ENCODE data around the gene KPNA5.

KPNA5 gene

GRCh38 chr6:116766506-116767176 lies 85.6 kb downstream of the KPNA5 start:
- no peaks in the 10 kb centered on the region for H3K36me3 ChIP-seq (ENCODE audit: control insufficient read depth in 1 of 2, insufficient read depth in 2 of 2, low read depth in 1 of 2, low read length in 2 of 2)
- H4K8ac ChIP-seq (ENCODE audit: low read length): no peak overlapping the region
- H2BK120ac ChIP-seq (ENCODE audit: low read depth, low read length): no peak overlapping the region
- H3K4ac ChIP-seq (ENCODE audit: low read depth in 1 of 2, low read length in 2 of 2): no peak overlapping the region
- no peaks in the 10 kb centered on the region for H3K79me1 ChIP-seq (replicated peaks; ENCODE audit: low read length, poor library complexity, severe bottlenecking)
- H2AK5ac ChIP-seq (ENCODE audit: low read length, severe bottlenecking): no peak overlapping the region
- no peak overlapping the region for H3K23ac ChIP-seq (ENCODE audit: low read length in 2 of 2)
- no peak overlapping the region for H3K18ac ChIP-seq (ENCODE audit: low read depth in 1 of 2, low read length in 2 of 2)
- no peak for DNase-seq
- no peak overlapping the region for H2BK5ac ChIP-seq (ENCODE audit: low read depth, low read length, poor library complexity, severe bottlenecking)
- no peak overlapping the region for H2AFZ ChIP-seq (ENCODE audit: low read depth, low read length)
- no peak overlapping the region for H2BK12ac ChIP-seq (ENCODE audit: low read length in 2 of 2)
- H3K27me3 ChIP-seq (ENCODE audit: control insufficient read depth in 1 of 2, insufficient read depth in 1 of 2, low read length in 2 of 2): peaks cover 13 to 17% of the 10 kb centered on the region in 2 experiments
- H3K14ac ChIP-seq (ENCODE audit: low read length in 2 of 2): no peak overlapping the region
- H2BK15ac ChIP-seq (ENCODE audit: low read depth, poor library complexity, severe bottlenecking): no peak overlapping the region
- no peaks in the 10 kb centered on the region for H3K9me3 ChIP-seq (ENCODE audit: control insufficient read depth, low read length)
- no peak overlapping the region for H3K4me3 ChIP-seq (ENCODE audit: insufficient read depth in 1 of 2, low read depth in 1 of 2, low read length in 2 of 2)
- no peak overlapping the region for H3K9ac ChIP-seq (ENCODE audit: low read length)
- no peak overlapping the region for H3K4me2 ChIP-seq (ENCODE audit: low read length, poor library complexity, severe bottlenecking)
- no peak overlapping the region for H3K27ac ChIP-seq (ENCODE audit: low read length, poor library complexity, severe bottlenecking)
- no peak overlapping the region for H4K91ac ChIP-seq (ENCODE audit: low read length)
- WGBS: 60% methylated on average over 5 of the region's 5 CpGs
- H3K4me1 ChIP-seq (ENCODE audit: control insufficient read depth, insufficient read depth, low read depth, low read length): peaks cover 12% of the 10 kb centered on the region

GRCh38 chr6:116767715-116768114 lies 86.7 kb downstream of the KPNA5 start:
- Histone ChIP-seq H2BK5ac (ENCODE audit: low read depth, low read length, poor library complexity, severe bottlenecking) (no peak overlapping the region), H2AK5ac (ENCODE audit: low read length, severe bottlenecking) (no peak overlapping the region), H2BK15ac (ENCODE audit: low read depth, poor library complexity, severe bottlenecking) (no peak overlapping the region), H3K14ac (ENCODE audit: low read length in 2 of 2) (no peak overlapping the region), H3K4me1 (ENCODE audit: control insufficient read depth, insufficient read depth, low read depth, low read length) (peaks cover 12% of the 10 kb centered on the region), H4K8ac (ENCODE audit: low read length) (no peak overlapping the region), H3K9me3 (ENCODE audit: control insufficient read depth, low read length) (no peaks in the 10 kb centered on the region), H3K79me1 (replicated peaks; ENCODE audit: low read length, poor library complexity, severe bottlenecking) (no peaks in the 10 kb centered on the region), H3K18ac (ENCODE audit: low read depth in 1 of 2, low read length in 2 of 2) (no peak overlapping the region), H2BK12ac (ENCODE audit: low read length in 2 of 2) (no peak overlapping the region), H3K27me3 (ENCODE audit: control insufficient read depth in 1 of 2, insufficient read depth in 1 of 2, low read length in 2 of 2) (peaks cover 13 to 17% of the 10 kb centered on the region in 2 experiments), H3K4ac (ENCODE audit: low read depth in 1 of 2, low read length in 2 of 2) (no peak overlapping the region), H3K9ac (ENCODE audit: low read length) (no peak overlapping the region), H3K23ac (ENCODE audit: low read length in 2 of 2) (no peak overlapping the region), H3K36me3 (ENCODE audit: control insufficient read depth in 1 of 2, insufficient read depth in 2 of 2, low read depth in 1 of 2, low read length in 2 of 2) (no peaks in the 10 kb centered on the region), H2BK120ac (ENCODE audit: low read depth, low read length) (no peak overlapping the region), H2AFZ (ENCODE audit: low read depth, low read length) (no peak overlapping the region), H3K4me2 (ENCODE audit: low read length, poor library complexity, severe bottlenecking) (no peak overlapping the region), H3K4me3 (ENCODE audit: insufficient read depth in 1 of 2, low read depth in 1 of 2, low read length in 2 of 2) (no peak overlapping the region), H3K27ac (ENCODE audit: low read length, poor library complexity, severe bottlenecking) (no peak overlapping the region), H4K91ac (ENCODE audit: low read length) (no peak overlapping the region)
- WGBS: no CpG with 5 or more reads among the region's 2 CpGs
- no peak for DNase-seq

GRCh38 chr6:116772450-116772849 lies 91.4 kb downstream of the KPNA5 start:
- Histone ChIP-seq H4K91ac (ENCODE audit: low read length) (no peak overlapping the region), H2BK15ac (ENCODE audit: low read depth, poor library complexity, severe bottlenecking) (no peak overlapping the region), H3K27me3 (ENCODE audit: control insufficient read depth in 1 of 2, insufficient read depth in 1 of 2, low read length in 2 of 2) (no peaks in the 10 kb centered on the region), H2BK12ac (ENCODE audit: low read length in 2 of 2) (no peak overlapping the region), H3K18ac (ENCODE audit: low read depth in 1 of 2, low read length in 2 of 2) (no peak overlapping the region), H3K9ac (ENCODE audit: low read length) (no peak overlapping the region), H3K23ac (ENCODE audit: low read length in 2 of 2) (no peak overlapping the region), H3K9me3 (ENCODE audit: control insufficient read depth, low read length) (no peaks in the 10 kb centered on the region), H3K4ac (ENCODE audit: low read depth in 1 of 2, low read length in 2 of 2) (no peak overlapping the region), H3K79me1 (replicated peaks; ENCODE audit: low read length, poor library complexity, severe bottlenecking) (no peaks in the 10 kb centered on the region), H3K14ac (ENCODE audit: low read length in 2 of 2) (no peak overlapping the region), H4K8ac (ENCODE audit: low read length) (no peak overlapping the region), H2BK120ac (ENCODE audit: low read depth, low read length) (no peak overlapping the region), H2BK5ac (ENCODE audit: low read depth, low read length, poor library complexity, severe bottlenecking) (no peak overlapping the region), H3K27ac (ENCODE audit: low read length, poor library complexity, severe bottlenecking) (no peak overlapping the region), H3K4me3 (ENCODE audit: insufficient read depth in 1 of 2, low read depth in 1 of 2, low read length in 2 of 2) (no peak overlapping the region), H3K36me3 (ENCODE audit: control insufficient read depth in 1 of 2, insufficient read depth in 2 of 2, low read depth in 1 of 2, low read length in 2 of 2) (no peaks in the 10 kb centered on the region), H2AFZ (ENCODE audit: low read depth, low read length) (no peak overlapping the region), H3K4me2 (ENCODE audit: low read length, poor library complexity, severe bottlenecking) (no peak overlapping the region), H3K4me1 (ENCODE audit: control insufficient read depth, insufficient read depth, low read depth, low read length) (no peaks in the 10 kb centered on the region), H2AK5ac (ENCODE audit: low read length, severe bottlenecking) (no peak overlapping the region)
- 56% methylated on average over 1 of the region's 1 CpG for WGBS
- no peak for DNase-seq

- no peak overlapping the region for H3K4ac ChIP-seq (ENCODE audit: low read depth in 1 of 2, low read length in 2 of 2)
- no peaks in the 10 kb centered on the region for H3K9me3 ChIP-seq (ENCODE audit: control insufficient read depth, low read length)
- H2BK120ac ChIP-seq (ENCODE audit: low read depth, low read length): no peak overlapping the region
- H2AK5ac ChIP-seq (ENCODE audit: low read length, severe bottlenecking): no peak overlapping the region
- H2BK12ac ChIP-seq (ENCODE audit: low read length in 2 of 2): no peak overlapping the region
- no peak overlapping the region for H3K23ac ChIP-seq (ENCODE audit: low read length in 2 of 2)
- H3K18ac ChIP-seq (ENCODE audit: low read depth in 1 of 2, low read length in 2 of 2): no peak overlapping the region
- no peak overlapping the region for H2BK15ac ChIP-seq (ENCODE audit: low read depth, poor library complexity, severe bottlenecking)
- H3K27me3 ChIP-seq (ENCODE audit: control insufficient read depth in 1 of 2, insufficient read depth in 1 of 2, low read length in 2 of 2): no peaks in the 10 kb centered on the region
- H4K8ac ChIP-seq (ENCODE audit: low read length): no peak overlapping the region
- H3K14ac ChIP-seq (ENCODE audit: low read length in 2 of 2): no peak overlapping the region
- no peaks in the 10 kb centered on the region for H3K36me3 ChIP-seq (ENCODE audit: control insufficient read depth in 1 of 2, insufficient read depth in 2 of 2, low read depth in 1 of 2, low read length in 2 of 2)
- WGBS: no CpG with 5 or more reads among the region's 1 CpG
- no peak overlapping the region for H3K4me2 ChIP-seq (ENCODE audit: low read length, poor library complexity, severe bottlenecking)
- no peak overlapping the region for H3K27ac ChIP-seq (ENCODE audit: low read length, poor library complexity, severe bottlenecking)
- H2AFZ ChIP-seq (ENCODE audit: low read depth, low read length): no peak overlapping the region
- no peak overlapping the region for H3K4me3 ChIP-seq (ENCODE audit: insufficient read depth in 1 of 2, low read depth in 1 of 2, low read length in 2 of 2)
- no peak overlapping the region for H2BK5ac ChIP-seq (ENCODE audit: low read depth, low read length, poor library complexity, severe bottlenecking)
- no peak overlapping the region for H3K9ac ChIP-seq (ENCODE audit: low read length)
- H3K4me1 ChIP-seq (ENCODE audit: control insufficient read depth, insufficient read depth, low read depth, low read length): no peaks in the 10 kb centered on the region
- no peak overlapping the region for H4K91ac ChIP-seq (ENCODE audit: low read length)
- no peaks in the 10 kb centered on the region for H3K79me1 ChIP-seq (replicated peaks; ENCODE audit: low read length, poor library complexity, severe bottlenecking)
- DNase-seq: no peak
Observed at GRCh38 chr6:116773886-116774285, 92.9 kb downstream of the KPNA5 start.

Measured in mesenchymal stem cell (in vitro differentiated cells and primary cell).